Measurements from ENCODE around the gene SUFU.

- TF ChIP-seq EP300 (IDR thresholded peaks at IDR 0.05) (no peak), POLR2A (IDR thresholded peaks at IDR 0.05) (no peak), CTCF (IDR thresholded peaks at IDR 0.05) (no peak)
Measured at GRCh38 chr10:102668326-102669107, 164.7 kb downstream of the SUFU start.

Measured in gastroesophageal sphincter (tissue), 3 donors.